Activated T-cell treated with anti-CD3 and anti-CD28 coated beads, Interleukin-2, amount 50 U/mL, for 4 hours (primary cell): ENCODE data around the gene RTN4IP1. TPM values are rescaled to one million over a fixed set of nuclear protein-coding genes. Genes with fewer than 3 reads are reported as not detected.
"Not testable (repeated sequence)": the region's sequence is repeated elsewhere in the genome, so short reads cannot be mapped to it uniquely, and the experiment has no call there.

Source experiments
- ATAC-seq, 2 donors: fragments of 200-7000 bp; cut with Tn5 transposase; one replicate each; pipeline ENCODE4 v1.10.0; 2021
- DNase-seq: peaks from one replicate; pipeline ENCODE4 v3.0.0-alpha.2; 2020
- H3K27me3 Mint-ChIP-seq: one replicate; pipeline ENCODE4 v1.8.0; 2021; ENCODE audit warnings: low read depth, mixed read lengths
- H3K36me3 Mint-ChIP-seq: one replicate; pipeline ENCODE4 v1.8.0; 2022; ENCODE audit warnings: mixed read lengths; ENCODE audit not compliant: insufficient read depth
- H3K4me1 Mint-ChIP-seq: one replicate; pipeline ENCODE4 v1.8.0; 2021; ENCODE audit warnings: low read depth, mixed read lengths
- H3K4me3 Mint-ChIP-seq: one replicate; pipeline ENCODE4 v1.8.0; 2021; ENCODE audit warnings: mild to moderate bottlenecking, moderate library complexity, mixed read lengths
- H3K9me3 Mint-ChIP-seq: one replicate; pipeline ENCODE4 v1.8.0; 2021; ENCODE audit warnings: mixed read lengths
- total RNA-seq, 3 donors: library from RNA; stranded (reverse); gene quantifications; one replicate each; pipeline ENCODE4 v1.2.1, GENCODE V29; 2021

The RTN4IP1 gene
- total RNA-seq, 3 donors from 2014 or later = 8.4 to 8.6 (median 8.5) TPM

DNA sequence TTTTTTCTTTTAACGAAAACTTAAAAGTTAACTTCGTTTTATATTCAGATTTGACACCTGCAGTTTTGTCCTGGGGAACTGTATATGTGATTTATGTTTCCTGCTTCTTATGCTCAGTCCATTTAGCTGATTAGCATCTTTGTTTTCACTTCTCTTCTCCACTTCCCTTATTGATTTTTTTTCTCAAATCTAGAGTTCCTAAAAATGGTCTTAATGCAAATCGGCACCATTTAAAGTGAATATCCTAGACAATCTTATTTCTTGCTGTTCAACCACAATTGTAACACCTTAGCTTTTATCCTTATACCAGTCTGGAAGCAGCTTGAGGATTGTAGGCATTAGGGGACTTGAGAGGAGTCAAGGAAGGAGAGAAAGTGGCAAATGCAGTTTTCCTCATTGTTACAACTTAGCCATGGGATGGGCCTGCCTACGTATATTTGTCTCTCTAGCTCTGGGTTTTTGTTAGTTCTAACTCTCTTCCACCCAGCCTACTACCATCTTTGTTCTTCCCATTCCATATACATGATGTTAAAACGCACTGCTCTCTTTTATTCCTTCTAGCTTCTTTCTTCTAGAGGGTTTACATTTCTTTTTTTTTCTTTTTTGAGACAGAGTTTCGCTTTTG, 8.5 kb upstream of the RTN4IP1 start:
- ATAC-seq (no peak), DNase-seq (no peak)
- Mint-ChIP-seq H3K9me3 (no peaks in the 10 kb centered on the region), H3K27me3 (no peaks in the 10 kb centered on the region), H3K4me1 (peaks cover 47% of the 10 kb centered on the region), H3K4me3 (no peak overlapping the region), H3K36me3 (peaks cover 27% of the 10 kb centered on the region)

DNA sequence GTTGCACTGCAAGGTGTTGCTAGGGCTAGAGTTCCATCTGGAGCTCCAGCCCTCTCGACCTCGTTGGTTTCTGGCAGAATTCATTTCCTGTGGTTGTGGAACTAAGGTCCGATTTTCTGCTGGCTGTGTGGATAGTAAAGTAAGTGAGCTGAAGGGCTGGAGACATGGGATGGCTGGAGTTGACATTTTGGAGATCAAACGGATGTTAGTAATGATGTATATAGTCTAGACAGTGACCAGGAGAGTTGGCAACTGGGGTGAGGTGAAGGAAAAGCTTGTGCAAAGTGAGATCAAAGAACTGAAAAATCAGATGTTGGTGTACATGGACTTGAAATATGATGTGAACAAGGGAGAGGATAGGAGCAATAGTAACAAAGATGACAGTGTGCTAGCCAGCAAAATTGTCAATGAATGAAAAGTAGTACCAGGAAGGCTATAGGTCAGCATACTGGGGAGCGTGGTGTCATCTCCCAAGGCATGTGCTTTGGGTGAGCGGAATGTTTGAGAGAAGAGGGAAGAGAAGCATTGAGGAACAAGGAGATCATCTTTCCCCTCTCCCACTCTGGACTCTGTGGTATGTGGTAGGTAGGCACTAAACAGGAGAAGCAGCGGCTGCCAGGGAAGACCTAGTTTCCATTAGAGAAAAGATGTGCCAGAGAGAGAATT, 7.9 kb upstream of the RTN4IP1 start:
- Mint-ChIP-seq H3K27me3 (no peaks in the 10 kb centered on the region), H3K9me3 (no peaks in the 10 kb centered on the region), H3K36me3 (peaks cover 27% of the 10 kb centered on the region), H3K4me1 (peaks cover 50% of the 10 kb centered on the region), H3K4me3 (no peak overlapping the region)
- ATAC-seq = no peak
- DNase-seq = no peak

GRCh38 chr6:106634565-106634964, 5.3 kb upstream of the RTN4IP1 start:
- H3K27me3 Mint-ChIP-seq = no peaks in the 10 kb centered on the region
- H3K4me1 Mint-ChIP-seq = peaks cover 57% of the 10 kb centered on the region
- no peak for ATAC-seq

DNA sequence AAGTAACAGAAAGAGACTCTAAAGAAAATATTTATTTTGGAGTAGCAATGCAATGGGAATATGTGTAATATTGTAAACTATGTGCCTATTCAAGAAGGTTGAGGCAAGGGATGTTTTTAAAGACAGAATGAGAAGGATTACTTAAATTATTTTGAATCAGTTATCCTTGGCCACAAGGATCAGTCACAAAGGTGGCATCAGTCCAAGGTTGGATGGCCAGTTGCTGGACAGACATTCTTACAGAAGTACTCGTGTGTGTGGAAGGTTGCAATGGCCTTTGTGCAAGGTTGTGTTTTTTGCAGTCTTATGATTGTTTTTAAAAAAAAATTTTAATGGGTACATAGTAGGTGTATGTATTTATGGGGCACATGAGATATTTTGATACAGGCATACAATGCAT, 2.0 kb upstream of the RTN4IP1 start:
- ATAC-seq (no peak), DNase-seq (no peak)
- Mint-ChIP-seq H3K4me3 (no peak overlapping the region), H3K36me3 (peaks cover 12% of the 10 kb centered on the region), H3K27me3 (no peaks in the 10 kb centered on the region), H3K4me1 (peaks cover 40% of the 10 kb centered on the region), H3K9me3 (no peaks in the 10 kb centered on the region)

More at GRCh38 chr6:106634565-106634964, 5.3 kb upstream of the RTN4IP1 start:
- DNase-seq = no peak
- H3K9me3 Mint-ChIP-seq = no peaks in the 10 kb centered on the region
- H3K4me3 Mint-ChIP-seq = no peak overlapping the region
- peaks cover 22% of the 10 kb centered on the region for H3K36me3 Mint-ChIP-seq

DNA sequence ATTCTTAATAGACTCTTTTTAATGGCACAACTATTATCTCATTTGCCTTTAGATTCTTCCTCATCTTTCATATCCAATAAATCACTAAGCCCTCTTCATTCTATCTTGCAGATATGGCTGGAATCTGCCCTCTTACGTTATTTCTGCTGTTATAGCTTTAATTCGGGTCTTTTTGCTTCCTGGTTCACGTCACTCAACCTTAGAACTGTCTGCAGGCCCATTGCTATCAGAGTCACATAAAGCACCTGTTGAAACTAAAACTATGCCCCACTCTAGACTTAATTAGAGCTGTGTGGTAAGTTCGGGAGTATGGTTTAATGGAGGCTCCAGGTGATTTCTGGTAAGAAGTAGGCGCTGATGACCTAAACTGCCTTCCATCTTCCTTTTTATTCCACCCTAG, 1.1 kb upstream of the RTN4IP1 start:
- Mint-ChIP-seq H3K36me3 (peaks cover 12% of the 10 kb centered on the region), H3K4me1 (peaks cover 42% of the 10 kb centered on the region)
- no peak for DNase-seq

GRCh38 chr6:106629859-106630163, 513 bp upstream of the RTN4IP1 start:
- Mint-ChIP-seq H3K36me3 (peaks cover 12% of the 10 kb centered on the region), H3K9me3 (no peaks in the 10 kb centered on the region), H3K27me3 (no peaks in the 10 kb centered on the region), H3K4me3 (peak overlapping the region; percentile 98), H3K4me1 (peaks cover 38% of the 10 kb centered on the region)
- no peak for DNase-seq
- ATAC-seq = no peak

More for the DNA sequence above, 1.1 kb upstream of the RTN4IP1 start:
- H3K27me3 Mint-ChIP-seq = no peaks in the 10 kb centered on the region
- ATAC-seq = no peak
- no peaks in the 10 kb centered on the region for H3K9me3 Mint-ChIP-seq
- H3K4me3 Mint-ChIP-seq = peak overlapping the region; percentile 98

DNA sequence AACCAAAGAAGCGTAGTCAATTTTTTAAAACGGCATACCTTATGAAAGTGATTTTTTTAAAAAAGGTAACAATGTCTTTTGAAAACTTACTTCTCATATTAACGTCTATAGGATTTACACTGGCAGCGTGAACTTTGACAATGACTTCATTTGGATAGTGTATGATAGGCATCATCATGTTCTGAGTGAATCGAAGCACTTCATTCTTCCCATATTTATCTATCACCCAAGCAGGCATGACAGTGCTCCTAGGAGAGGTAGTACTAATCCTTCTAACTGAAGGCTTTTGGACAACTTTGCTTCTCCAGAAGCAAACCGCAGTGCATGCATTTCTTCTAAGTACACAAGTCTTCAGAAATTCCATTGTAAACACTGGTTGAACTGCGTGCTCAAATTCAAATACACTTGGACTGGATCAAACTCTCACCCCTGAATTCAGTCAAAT, 618 bp downstream of the RTN4IP1 start:
- Mint-ChIP-seq H3K4me3 (peak overlapping the region; percentile 98), H3K27me3 (no peaks in the 10 kb centered on the region), H3K9me3 (no peaks in the 10 kb centered on the region), H3K36me3 (peaks cover 7% of the 10 kb centered on the region), H3K4me1 (peaks cover 30% of the 10 kb centered on the region)
- ATAC-seq = peak; percentile 12 to 16
- DNase-seq = no peak

DNA sequence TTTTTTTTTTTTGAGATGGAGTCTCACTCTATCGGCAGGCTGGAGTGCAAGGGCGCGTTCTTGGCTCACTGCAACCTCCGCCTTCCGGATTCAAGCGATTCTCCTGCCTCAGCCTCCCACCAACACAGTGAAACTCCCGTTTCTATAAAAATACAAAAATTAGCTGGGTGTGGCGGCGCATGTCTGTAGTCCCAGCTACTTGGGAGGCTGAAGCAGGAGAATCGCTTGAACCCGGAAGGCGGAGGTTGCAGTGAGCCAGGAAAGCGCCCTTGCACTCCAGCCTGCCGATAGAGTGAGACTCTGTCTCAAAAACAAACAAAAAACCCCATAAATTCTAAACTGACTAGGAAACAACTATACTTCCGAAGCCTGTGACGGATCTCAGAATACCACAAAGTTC, 1.5 kb downstream of the RTN4IP1 start:
- H3K36me3 Mint-ChIP-seq, DNase-seq, H3K4me3 Mint-ChIP-seq, ATAC-seq, H3K9me3 Mint-ChIP-seq, H3K27me3 Mint-ChIP-seq: not testable (repeated sequence)
- peaks cover 28% of the 10 kb centered on the region for H3K4me1 Mint-ChIP-seq

DNA sequence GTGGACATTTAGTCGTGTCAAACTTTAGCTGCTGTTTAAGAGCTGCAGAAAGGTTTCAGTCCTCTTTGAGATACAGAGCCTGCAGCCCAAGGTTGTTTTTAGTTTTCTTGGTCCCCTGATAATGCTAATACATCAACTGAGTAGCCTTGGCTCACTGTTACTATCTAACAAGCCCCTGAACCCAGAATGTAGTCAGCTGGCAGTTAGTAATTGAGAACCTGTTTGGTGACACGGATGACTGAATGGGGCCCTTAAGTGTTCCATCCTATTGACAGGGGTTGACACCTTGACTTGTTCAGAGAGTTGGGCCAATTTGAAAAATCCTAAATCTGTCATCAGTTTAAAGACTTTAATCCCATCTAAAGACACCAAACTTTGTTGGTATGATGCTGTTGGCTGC, 2.8 kb downstream of the RTN4IP1 start:
- DNase-seq (no peak), ATAC-seq (no peak)
- H3K27me3 Mint-ChIP-seq = no peaks in the 10 kb centered on the region
- H3K4me3 Mint-ChIP-seq = no peak overlapping the region
- H3K36me3 Mint-ChIP-seq = peaks cover 9% of the 10 kb centered on the region
- H3K9me3 Mint-ChIP-seq = no peaks in the 10 kb centered on the region
- H3K4me1 Mint-ChIP-seq = peaks cover 21% of the 10 kb centered on the region

DNA sequence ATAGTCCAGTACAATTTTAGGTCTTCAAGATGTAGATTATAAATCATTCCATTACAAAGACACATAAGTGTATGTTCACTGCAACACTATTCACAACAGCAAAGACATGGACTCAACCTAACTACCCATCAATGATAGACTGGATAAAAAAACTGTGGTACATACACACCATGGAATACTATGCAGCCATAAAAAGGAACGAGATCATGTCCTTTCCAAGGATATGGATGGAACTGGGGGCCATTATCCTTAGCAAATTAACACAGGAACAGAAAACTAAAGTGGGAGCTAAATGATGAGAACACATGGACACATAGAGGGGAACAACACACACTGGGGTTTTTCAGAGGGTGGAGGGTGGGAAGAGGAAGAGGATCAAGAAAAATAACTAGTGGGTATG, 6.3 kb downstream of the RTN4IP1 start:
- no peaks in the 10 kb centered on the region for H3K9me3 Mint-ChIP-seq
- H3K36me3 Mint-ChIP-seq = peaks cover 17% of the 10 kb centered on the region
- ATAC-seq (no peak), DNase-seq (no peak)
- no peaks in the 10 kb centered on the region for H3K27me3 Mint-ChIP-seq
- H3K4me3 Mint-ChIP-seq = no peak overlapping the region
- peaks cover 6% of the 10 kb centered on the region for H3K4me1 Mint-ChIP-seq

GRCh38 chr6:106622412-106622811, 6.9 kb downstream of the RTN4IP1 start:
- ATAC-seq = no peak
- Mint-ChIP-seq H3K4me3 (no peak overlapping the region), H3K4me1 (peaks cover 6% of the 10 kb centered on the region), H3K27me3 (no peaks in the 10 kb centered on the region), H3K9me3 (no peaks in the 10 kb centered on the region), H3K36me3 (peaks cover 18% of the 10 kb centered on the region)
- no peak for DNase-seq

- DNase-seq = no peak
- Mint-ChIP-seq H3K27me3 (no peaks in the 10 kb centered on the region), H3K4me1 (peaks cover 5% of the 10 kb centered on the region), H3K9me3 (no peaks in the 10 kb centered on the region), H3K4me3 (no peak overlapping the region), H3K36me3 (peaks cover 20% of the 10 kb centered on the region)
- ATAC-seq = no peak
Measured at GRCh38 chr6:106620931-106621672, 8.2 kb downstream of the RTN4IP1 start.

- Mint-ChIP-seq H3K27me3 (no peaks in the 10 kb centered on the region), H3K4me3 (no peak overlapping the region), H3K4me1 (peaks cover 3% of the 10 kb centered on the region), H3K36me3 (peaks cover 23% of the 10 kb centered on the region), H3K9me3 (no peaks in the 10 kb centered on the region)
- DNase-seq (no peak), ATAC-seq (no peak)
Measured at GRCh38 chr6:106619223-106619622, 10.1 kb downstream of the RTN4IP1 start.

DNA sequence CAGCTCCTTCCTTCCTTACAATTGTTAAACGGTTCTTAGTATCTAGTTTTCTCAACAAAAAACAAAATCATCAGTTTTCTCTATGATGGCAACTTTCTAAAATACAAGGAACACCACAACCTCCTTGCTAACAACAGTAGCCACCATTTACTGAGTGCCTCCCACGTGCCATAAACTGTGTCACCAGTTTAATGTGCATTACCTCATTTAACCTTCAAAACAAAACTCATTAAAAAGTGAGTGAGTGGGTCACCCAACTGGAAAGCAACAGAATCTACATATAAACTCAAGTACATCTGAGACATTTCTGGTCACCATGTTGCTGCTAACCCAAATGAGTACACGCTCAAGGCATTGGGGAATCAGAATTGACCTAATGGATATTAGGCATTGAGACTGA, 11.0 kb downstream of the RTN4IP1 start:
- no peaks in the 10 kb centered on the region for H3K27me3 Mint-ChIP-seq
- H3K9me3 Mint-ChIP-seq = no peaks in the 10 kb centered on the region
- no peak for ATAC-seq
- no peak for DNase-seq
- H3K4me3 Mint-ChIP-seq = no peak overlapping the region
- H3K36me3 Mint-ChIP-seq = peaks cover 29% of the 10 kb centered on the region
- peaks cover 10% of the 10 kb centered on the region for H3K4me1 Mint-ChIP-seq

DNA sequence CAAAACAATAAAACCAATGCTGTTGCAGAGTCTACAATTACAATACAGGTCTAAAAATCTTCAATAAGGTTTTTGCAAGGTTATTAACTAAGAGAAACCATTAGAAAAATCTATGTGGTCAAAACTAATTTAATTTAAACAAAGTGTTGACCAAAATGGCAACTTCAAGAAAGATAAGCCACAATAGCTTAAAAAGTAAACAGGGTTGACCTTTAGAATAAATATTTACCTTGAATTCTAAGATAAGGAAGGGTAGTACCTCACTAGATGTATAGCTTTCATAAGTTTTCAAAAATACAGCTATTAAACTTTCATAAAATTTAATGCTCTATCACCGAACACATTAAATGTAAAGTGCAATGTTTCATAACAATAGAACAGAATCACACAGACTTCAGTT, 11.4 kb downstream of the RTN4IP1 start:
- peaks cover 29% of the 10 kb centered on the region for H3K36me3 Mint-ChIP-seq
- no peak for ATAC-seq

More for the DNA sequence above, 11.4 kb downstream of the RTN4IP1 start:
- Mint-ChIP-seq H3K27me3 (no peaks in the 10 kb centered on the region), H3K9me3 (no peaks in the 10 kb centered on the region), H3K4me1 (peaks cover 14% of the 10 kb centered on the region), H3K4me3 (no peak overlapping the region)
- DNase-seq = no peak
